NCI-H345 (cell line): ENCODE data around the gene SIL1.
"Not testable (repeated sequence)": the region's sequence is repeated elsewhere in the genome, so short reads cannot be mapped to it uniquely, and the experiment has no call there.

Experiments used
- DNase-seq: peaks from one replicate; lab custom pipeline; 2025; lab: John Stamatoyannopoulos, UW

The SIL1 gene

DNA sequence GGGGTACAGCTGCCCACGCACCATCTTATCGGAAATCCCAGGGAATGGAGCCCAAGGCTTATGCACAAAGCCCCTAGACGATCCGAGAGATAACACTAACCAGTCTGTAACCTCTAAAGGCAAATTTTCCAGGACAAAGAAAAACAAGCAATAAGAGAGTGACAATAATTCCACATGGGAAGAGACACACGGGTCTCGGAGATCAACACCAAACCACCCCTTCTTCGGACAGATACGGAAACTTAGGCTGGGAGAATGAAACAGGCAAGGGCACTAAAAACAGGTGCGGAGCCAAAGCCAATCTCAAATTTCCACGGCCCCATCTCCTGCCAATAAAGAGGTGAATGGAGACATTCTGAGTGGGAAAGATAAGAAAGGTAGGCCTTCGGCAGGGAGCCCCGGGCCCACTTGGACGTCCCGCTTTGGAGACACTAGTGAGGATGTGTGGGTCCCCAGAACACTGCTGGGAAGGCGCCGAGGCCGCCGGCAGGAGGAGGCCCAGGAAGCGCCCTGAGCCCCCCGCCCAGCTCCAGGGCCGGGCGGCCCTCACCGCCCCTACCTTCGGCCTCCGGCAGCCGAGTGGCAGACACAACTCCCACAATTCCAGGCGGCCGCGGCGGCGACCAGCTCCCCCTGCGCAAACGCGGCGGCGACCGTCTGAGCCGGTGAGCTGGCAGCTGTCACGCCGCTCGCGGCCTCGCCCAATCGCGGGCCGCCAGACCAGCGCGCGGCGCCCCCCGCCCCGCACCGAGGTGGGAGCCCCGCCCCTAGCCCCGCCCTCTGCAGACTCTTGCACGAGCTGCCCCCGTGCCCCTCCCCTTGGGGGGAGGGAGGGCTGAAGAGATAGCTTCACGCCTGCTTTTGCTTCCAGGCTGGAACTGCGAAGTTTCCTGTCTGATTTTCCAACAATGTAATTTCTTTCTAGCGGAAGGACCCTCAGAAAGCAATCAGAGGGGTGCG is at the start of gene SIL1:
Gene SIL1 (minus strand): TSS at position 659 of the 960 bp plus-strand sequence. CDS start 70,525 bp downstream, outside the sequence.
- peak; percentile 97 for DNase-seq

GRCh38 chr5:139246394-139246793 is 48.2 kb upstream of the SIL1 start:
- no peak for DNase-seq

- DNase-seq: no peak
Observed at GRCh38 chr5:139245637-139246339, 47.6 kb upstream of the SIL1 start.

DNA sequence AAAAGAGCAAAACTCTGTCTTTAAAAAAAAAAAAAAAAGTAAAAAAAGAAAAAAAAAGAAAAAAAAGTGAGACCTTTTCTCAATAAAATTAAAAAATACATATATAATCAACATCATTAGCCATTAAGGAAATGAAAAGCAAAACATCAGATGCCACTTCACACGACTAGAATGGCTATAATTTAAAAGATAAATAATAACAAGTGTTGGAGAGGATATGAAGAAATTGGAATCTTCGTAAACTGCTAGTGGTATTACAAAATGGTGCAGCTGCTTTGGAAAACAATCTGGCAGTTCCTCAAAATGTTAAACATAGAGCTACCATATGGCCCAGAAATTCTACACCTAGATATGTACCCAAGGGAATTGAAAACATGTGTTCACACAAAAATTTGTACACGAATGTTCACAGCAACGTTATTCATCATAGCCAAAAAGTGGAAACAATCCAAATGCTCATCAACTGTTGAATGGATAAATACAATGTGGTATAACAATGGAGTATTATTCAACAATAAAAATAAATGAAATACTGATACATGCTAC is 45.3 kb upstream of the SIL1 start:
- DNase-seq: no peak

DNA sequence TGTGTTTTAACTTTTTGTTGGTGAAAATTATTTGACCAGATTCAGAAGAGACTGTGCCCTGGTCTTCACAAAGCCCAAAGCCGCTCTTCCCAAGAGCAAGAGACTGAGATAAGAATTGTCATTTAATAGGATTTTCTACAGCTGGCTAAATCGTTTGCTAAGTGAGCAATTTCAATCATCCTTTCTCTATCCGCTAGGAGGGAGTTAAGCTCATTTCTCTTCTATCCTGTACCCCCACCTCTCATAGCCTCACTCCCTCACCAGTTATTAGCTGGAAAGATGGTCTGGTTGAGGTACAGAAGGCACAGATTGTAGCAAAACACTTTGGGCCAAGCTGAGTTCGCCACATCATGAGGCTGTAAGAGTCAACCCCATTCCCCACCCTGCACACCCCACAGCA is 43.0 kb upstream of the SIL1 start:
- DNase-seq: no peak

- no peak for DNase-seq
Observed at GRCh38 chr5:139236479-139236878, 38.3 kb upstream of the SIL1 start.

- peak; percentile 17 for DNase-seq
Observed at GRCh38 chr5:139232147-139232724, 34.1 kb upstream of the SIL1 start.

DNA sequence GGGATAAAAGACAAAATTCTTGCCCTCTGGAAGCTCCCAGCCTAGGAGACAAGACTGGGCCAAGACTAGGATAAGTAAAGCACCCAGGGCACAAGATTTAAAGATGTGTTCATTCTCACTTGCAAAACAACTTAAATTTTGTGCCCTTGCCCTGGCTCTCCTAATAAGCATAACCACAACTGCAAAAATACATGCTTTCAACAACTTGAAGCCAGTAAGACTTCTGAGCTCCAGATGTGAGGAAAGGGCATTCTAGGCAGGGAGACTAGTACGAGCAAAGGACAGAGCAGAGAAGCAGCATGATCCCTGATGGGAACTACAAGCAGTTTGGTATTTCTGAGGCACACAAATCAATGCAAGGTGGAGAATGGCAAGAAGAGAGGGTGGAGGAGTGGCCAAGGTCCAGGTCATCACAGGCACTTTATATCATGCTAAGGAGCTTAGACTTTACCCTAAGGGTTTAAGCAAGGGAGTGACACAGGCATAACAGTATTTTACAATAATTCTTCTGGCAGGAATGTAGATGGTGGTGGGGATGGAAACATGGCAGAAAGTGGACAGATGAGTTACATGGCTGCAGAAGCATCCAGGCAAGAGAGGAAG is 30.1 kb upstream of the SIL1 start:
- no peak for DNase-seq

GRCh38 chr5:139226131-139226530 is 28.0 kb upstream of the SIL1 start:
- DNase-seq: no peak

GRCh38 chr5:139223481-139223880 is 25.3 kb upstream of the SIL1 start:
- DNase-seq: no peak

DNA sequence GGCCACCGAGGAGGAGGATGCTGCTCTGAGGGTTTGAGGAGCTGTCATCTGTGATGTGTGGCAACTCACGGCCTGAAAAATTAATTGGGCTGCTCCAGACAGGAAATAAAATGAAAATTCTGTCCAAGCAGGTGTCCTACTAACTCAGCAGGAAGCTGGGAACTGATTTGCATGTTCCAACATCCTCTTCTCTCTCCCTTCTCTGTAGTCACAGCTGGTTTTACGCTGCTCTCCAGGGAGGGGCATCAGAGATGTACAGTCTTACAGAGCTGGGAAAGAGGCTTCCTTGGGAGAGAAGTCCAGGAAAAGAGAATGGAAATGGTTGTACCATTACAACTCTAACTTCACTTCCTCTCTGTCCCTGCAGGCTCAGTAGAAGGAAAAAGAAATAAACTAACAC is 24.2 kb upstream of the SIL1 start:
- peak; percentile 34 for DNase-seq

GRCh38 chr5:139218038-139218437 is 19.9 kb upstream of the SIL1 start:
- DNase-seq: not testable (repeated sequence)

DNA sequence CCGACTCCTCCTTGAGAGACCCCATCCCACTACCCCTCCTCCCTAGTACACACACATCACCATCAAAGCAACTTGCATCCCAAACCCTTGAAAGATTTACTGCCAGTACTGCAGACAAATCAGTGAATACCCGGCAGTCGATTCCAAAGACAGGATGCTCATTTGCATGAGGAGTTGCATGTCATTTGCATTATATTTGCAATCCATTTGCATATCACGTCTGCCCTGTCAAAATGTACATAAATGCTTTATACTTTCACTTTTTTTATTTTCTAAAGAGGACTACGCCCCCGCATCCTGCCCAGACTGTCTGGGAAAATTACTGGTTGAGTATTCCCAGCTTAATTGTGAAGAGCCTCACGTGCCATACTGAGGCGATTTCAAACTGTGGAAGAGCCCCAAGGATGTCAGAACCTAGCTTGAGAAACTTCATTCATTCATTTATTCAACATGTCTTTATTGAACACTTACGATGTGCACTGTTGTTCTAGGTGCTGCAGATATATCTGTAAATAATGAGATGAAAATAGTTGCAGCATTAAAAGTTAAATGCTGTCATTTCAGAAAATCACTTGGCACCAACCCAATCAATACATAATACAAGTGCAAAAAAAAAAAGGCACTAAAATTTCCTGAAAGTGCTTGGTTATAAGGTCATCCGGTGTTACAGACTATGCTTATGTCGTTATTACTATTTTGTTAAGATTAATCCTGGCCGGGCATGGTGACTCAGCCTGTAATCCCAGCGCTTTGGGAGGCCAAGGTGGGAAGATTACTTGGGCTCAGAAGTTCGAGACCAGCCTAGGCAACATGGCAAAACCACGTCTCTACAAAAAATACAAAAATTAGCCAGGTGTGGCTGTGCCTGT is 17.2 kb upstream of the SIL1 start:
- DNase-seq: no peak

GRCh38 chr5:139214646-139215045 is 16.5 kb upstream of the SIL1 start:
- DNase-seq: no peak

GRCh38 chr5:139212906-139213305 is 14.7 kb upstream of the SIL1 start:
- no peak for DNase-seq

DNA sequence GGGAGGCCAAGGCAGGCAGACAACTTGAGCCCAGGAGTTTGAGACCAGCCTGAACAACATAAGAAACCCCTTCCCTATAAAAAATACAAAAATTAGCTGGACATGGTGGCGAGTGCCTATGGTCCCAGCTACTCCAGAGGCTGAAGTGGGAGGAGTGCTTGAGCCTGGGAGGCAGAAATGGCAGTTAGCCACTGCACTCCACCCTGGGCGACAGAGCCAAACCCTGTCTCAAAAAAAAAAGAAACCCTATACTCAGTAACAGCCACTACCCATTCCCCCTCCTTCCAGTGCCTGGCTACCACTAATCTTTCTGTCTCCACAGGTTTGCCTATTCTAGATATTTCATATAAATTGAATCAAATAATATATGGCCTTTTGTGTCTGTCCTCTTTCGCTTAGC is 14.3 kb upstream of the SIL1 start:
- no peak for DNase-seq

GRCh38 chr5:139210585-139210984 is 12.4 kb upstream of the SIL1 start:
- DNase-seq: peak; percentile 56

- DNase-seq: no peak
Observed at GRCh38 chr5:139207297-139208000, 9.3 kb upstream of the SIL1 start.

DNA sequence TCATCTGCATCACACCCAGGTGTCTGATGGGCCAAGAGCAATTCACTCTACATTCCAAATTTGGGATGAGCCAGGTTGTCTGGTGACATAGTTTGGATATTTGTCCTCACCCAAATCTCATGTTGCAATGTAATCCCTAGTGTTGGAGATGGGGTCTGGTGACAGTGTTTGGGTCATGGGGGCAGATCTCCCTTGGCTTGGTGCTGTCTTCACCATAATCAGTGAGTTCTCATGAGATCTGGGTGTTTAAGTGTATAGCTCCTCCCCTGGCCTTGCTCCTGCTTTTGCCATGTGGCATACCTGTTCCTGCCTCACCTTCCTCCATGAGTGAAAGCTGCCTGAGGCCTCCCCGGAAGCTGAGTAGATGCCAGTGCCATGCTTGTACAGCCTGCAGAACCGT is 7.4 kb upstream of the SIL1 start:
- DNase-seq: no peak

DNA sequence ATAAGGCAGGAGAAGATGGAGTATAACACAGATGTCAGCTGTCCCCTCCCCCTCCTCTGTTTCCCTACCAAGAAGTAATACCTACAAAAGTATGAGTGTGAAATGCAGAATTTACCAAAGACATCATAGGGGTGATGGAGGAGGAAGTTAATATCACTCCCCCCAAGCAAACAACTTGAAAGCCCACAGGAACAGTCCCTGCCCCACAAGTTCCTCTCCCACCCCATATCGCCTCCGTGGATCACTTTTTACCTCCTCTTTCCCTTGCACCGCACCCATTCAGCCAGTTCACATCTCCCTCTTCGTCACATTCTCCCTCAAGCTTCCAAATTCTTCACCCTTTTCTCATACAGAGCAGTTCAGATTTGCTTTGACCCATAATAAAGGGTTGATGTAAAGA is 7.0 kb upstream of the SIL1 start:
- no peak for DNase-seq
